Astrocyte of the spinal cord (primary cell): Measurements from ENCODE around the gene SEZ6L2.
"Not testable (repeated sequence)": the region's sequence is repeated elsewhere in the genome, so short reads cannot be mapped to it uniquely, and the experiment has no call there.

Experiments used
- DNase-seq: peaks from one replicate; pipeline ENCODE4 v3.0.0; 2011; ENCODE audit warnings: low read depth, low spot score
- H3K4me3 ChIP-seq: 2 replicates; pipeline ENCODE4 v1.5.1; 2011; ENCODE audit warnings: low read depth, mild to moderate bottlenecking, low read length, moderate library complexity
- in situ Hi-C: cut with HindIII; loops from 2 replicates; pipeline ENCODE4 v1.10.0; 2017; ENCODE audit warnings: low sequenced_read_pairs
- TF ChIP-seq, protein P1 (sequence below): IDR thresholded peaks from 2 replicates; pipeline ENCODE4 v1.5.1; 2012; ENCODE audit warnings: low read depth, mild to moderate bottlenecking, low read length, inconsistent platforms

The SEZ6L2 gene

DNA sequence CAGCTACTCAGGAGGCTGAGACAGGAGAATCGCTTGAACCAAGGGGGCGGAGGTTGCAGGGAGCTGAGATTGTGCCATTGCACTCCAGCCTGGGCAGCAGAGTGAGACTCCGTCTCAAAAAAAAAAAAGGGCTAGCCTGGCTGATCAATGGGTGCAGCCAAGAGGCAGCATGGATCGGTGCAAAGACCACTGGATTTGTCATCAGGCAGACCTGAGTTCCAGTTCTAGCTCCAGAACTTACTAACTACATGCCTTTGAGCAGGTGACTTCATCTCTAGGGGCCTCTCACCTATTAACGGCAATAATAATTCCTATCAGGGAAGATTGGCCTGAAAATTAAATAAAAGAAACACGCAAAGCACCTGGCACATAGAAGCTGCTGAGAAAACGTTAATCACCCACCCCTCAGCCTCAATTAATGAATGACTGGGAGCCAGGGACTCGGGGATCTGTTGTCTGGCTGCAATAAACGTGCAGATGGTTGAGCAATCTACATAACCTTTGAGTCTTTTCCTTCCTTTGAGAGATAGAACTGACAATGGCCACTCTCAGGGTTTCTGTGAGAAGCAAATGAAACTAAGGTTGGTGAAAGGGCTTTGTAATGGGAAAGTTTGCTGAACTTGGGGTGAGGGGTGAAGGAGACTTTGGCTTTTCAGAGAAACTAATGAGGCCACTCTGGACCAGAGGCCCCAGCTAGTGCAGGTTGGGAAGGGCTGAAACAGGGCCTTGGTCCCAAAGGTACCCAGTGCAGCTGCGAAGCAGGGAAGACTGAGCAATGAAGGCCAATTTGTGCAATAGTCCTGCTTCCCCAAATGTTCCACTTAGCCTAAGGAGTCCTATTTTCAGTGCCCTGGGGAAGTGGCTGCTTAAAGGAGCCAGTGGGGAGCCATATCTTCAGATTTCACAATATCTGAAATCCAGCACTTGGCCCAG, 7.6 kb downstream of the SEZ6L2 start:
- TF ChIP-seq, protein P1, sequence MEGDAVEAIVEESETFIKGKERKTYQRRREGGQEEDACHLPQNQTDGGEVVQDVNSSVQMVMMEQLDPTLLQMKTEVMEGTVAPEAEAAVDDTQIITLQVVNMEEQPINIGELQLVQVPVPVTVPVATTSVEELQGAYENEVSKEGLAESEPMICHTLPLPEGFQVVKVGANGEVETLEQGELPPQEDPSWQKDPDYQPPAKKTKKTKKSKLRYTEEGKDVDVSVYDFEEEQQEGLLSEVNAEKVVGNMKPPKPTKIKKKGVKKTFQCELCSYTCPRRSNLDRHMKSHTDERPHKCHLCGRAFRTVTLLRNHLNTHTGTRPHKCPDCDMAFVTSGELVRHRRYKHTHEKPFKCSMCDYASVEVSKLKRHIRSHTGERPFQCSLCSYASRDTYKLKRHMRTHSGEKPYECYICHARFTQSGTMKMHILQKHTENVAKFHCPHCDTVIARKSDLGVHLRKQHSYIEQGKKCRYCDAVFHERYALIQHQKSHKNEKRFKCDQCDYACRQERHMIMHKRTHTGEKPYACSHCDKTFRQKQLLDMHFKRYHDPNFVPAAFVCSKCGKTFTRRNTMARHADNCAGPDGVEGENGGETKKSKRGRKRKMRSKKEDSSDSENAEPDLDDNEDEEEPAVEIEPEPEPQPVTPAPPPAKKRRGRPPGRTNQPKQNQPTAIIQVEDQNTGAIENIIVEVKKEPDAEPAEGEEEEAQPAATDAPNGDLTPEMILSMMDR, result no peak
- in situ Hi-C loops, result no loop called here
- no peak overlapping the region for H3K4me3 ChIP-seq
- no peak for DNase-seq

DNA sequence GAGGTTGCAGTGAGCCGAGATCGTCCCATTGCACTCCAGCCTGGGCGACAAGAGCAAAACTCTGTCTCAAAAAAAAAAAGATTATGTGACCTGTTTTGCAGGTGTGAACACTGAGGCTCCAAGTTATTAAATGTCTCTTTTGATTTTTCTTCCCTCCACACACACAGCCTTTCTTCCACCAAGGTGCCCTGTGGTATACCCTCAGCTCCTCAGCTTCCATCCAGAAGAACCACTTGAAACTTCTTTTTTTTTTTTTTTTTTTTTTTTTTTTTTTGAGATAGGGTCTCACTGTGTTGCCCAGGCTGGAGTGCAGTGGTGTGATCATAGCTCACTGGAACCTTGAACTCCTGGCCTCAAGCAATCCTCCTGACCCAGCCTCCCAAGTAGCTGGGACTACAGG, 10.0 kb downstream of the SEZ6L2 start:
- DNase-seq, in situ Hi-C loops: not testable (repeated sequence)

DNA sequence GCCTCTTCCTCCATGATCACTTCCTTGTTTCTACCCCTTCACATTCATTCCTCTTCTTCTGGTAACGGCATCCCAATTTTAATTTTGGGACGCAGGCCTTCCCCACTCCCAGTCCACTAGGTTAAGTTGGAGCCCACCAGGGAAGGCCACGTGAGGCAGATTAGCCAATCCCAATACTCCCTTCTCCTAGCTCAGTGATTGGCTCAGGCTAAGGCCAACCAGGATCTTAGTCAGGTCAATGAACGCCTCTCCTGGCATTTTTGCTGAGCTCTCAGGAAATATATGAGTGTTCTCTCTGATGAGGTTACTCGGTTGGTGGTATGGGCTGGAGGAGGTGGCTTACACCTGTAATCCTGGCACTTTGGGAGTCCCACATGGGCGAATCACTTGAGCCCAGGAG, 15.4 kb downstream of the SEZ6L2 start:
- DNase-seq, result no peak
- H3K4me3 ChIP-seq, result no peak overlapping the region
- in situ Hi-C loops, result no loop called here
- TF ChIP-seq, protein P1, result no peak

More for the DNA sequence above, 10.0 kb downstream of the SEZ6L2 start:
- H3K4me3 ChIP-seq, result not testable (repeated sequence)

DNA sequence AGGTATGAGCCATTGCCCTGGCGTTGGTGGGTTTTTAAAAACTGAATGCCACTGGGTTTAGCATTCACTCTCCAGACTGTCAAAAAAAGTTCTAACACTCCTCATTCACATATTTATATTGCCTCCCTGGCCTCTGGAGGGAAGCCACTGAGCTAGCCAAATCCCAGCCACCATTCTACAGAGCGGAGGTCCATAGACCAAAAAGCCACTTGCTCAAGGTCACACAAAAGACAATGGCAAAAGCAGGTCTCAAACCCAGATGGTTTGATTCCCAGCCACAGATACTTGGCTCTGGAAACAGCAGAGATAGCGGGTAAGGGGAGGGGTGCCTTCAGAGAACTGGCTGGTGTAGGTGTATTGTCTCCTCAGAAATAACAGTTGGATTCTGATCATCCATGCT, 18.3 kb downstream of the SEZ6L2 start:
- no peak for DNase-seq
- H3K4me3 ChIP-seq, result no peak overlapping the region
- in situ Hi-C loops, result no loop called here
- TF ChIP-seq, protein P1, result no peak

DNA sequence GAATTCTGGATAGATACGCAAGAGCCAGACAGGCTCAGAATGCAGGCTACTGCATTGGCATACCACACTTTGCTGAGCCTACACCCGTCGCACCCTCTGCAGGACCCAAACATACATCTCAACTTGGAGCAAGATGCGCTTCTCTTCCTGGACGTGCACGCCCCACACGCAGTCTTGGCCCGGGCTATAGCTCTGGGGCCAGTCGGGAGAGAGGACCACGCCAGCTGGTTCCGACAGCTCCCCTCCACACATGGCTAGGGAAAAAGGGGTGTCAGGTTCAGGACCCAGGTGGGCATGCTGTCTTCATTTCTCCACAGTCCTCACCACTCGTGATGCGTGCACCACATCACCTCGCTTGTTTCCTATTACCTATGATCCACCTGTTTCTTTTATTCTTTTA, 21.2 kb downstream of the SEZ6L2 start:
- DNase-seq, result no peak
- no peak overlapping the region for H3K4me3 ChIP-seq
- in situ Hi-C loops, result no loop called here
- TF ChIP-seq, protein P1, result no peak

DNA sequence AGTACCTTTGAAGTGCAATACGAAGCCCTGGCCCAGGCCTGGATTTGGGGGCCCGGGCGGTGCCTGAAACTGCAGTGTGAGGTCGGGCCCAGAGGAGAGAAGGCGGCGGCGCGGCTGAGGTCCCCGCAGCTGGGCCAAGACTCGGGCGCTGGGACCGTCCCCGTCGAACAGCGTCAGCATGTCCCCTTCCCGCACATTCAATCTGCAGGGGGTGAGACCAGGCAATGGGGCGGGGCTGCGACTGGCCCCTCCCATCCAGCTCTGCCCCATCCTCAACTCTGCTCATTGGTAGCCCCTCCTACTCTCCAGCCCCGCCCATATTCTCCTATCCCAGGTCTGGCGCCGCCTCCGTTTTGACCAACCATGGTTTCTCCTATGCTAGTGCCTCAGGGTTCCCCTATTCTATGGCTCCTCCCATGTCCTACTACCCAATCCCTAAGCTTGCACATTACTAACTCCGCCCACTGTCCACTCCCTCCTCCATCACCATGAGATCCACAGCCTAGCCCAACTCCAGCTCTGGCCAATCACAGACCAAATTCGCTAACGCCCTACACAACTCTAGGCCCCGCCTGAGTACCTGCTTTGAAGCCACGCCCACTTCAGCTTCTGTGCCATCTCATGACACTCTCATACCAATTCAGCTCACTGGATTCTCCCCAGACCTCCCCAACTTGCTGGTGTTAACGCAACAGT, 21.9 kb downstream of the SEZ6L2 start:
- DNase-seq, result no peak
- in situ Hi-C loops, result no loop called here
- H3K4me3 ChIP-seq, result no peak overlapping the region
- TF ChIP-seq, protein P1, result no peak

DNA sequence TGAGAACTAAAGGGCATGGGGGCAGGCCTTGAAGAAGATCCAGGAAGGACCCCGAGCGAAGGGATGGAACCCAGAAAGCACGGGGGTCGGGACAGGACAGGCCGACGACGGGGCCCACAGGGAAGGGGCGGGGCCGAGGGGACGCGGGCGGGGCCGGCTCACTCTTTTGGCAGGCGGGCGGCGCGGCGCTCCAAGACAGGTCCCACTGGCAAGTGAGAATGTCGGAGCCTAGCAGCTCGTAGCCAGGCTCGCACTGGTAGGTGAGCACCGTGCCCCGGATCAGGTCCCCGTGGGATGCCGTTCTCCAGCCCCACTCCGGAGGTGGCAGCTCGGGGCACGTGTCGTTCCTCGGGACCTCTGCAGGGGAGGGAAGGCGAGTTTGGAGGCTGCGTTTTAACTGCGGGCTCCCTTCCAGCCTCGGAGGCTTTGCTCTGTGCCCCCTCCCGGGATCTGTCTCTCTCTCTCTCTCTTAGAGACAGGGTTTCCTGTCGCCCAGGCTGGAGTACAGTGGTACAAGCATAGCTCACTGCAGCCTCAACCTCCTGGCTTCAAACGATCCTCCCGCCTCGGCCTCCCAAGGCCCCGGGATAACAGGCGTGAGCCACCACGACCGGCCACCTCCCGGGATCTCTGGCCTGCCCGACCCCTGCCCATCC, 22.6 kb downstream of the SEZ6L2 start:
- no peak for DNase-seq
- in situ Hi-C loops, result no loop called here
- TF ChIP-seq, protein P1, result no peak
- H3K4me3 ChIP-seq, result no peak overlapping the region
